HEK293 (cell line): ENCODE data around the gene ANKRD13D.

ENCODE experiments used
- CTCF ChIA-PET: fragments of 350-600 bp; formaldehyde crosslinking; extraction: SDS; loops from one replicate; lab custom pipeline; 2021; ENCODE audit warnings: antibody characterized with exemption; lab: Yijun Ruan, JAX
- POLR2A ChIA-PET: fragments of 300-600 bp; formaldehyde crosslinking; extraction: SDS; loops from one replicate; lab custom pipeline; 2020; ENCODE audit warnings: antibody characterized with exemption, inconsistent platforms; lab: Yijun Ruan, JAX
- H3K27ac ChIP-seq: fragments of 200-500 bp; sonication (Bioruptor generic); 2 replicates; pipeline ENCODE4 v1.5.1; 2014; ENCODE audit warnings: low read depth, low read length, control low read depth, inconsistent platforms; ENCODE audit errors: extremely low read depth
- H3K36me3 ChIP-seq, 2 experiments: fragments of 200-500 bp in 1 of 2; sonication (Bioruptor generic) in 1 of 2; 1 replicate in 1 of 2; 2 replicates in 1 of 2; pipeline ENCODE4 v1.5.1; 2014 to 2017; ENCODE audit warnings: inconsistent platforms in 2 of 2, low read length in 2 of 2; ENCODE audit not compliant: control insufficient read depth in 2 of 2, insufficient read depth in 1 of 2
- H3K4me1 ChIP-seq: fragments of 200-500 bp; sonication (Bioruptor generic); 2 replicates; pipeline ENCODE4 v1.5.1; 2014; ENCODE audit warnings: mild to moderate bottlenecking, low read length, inconsistent platforms; ENCODE audit not compliant: control insufficient read depth, insufficient read depth
- H3K4me3 ChIP-seq: 2 replicates; pipeline ENCODE4 v1.5.1; 2011; ENCODE audit warnings: low read depth, mild to moderate bottlenecking, control low read depth, low read length, moderate library complexity
- H3K9me3 ChIP-seq: fragments of 200-500 bp; sonication (Bioruptor generic); 2 replicates; pipeline ENCODE4 v1.5.1; 2014; ENCODE audit warnings: low read depth, low read length, inconsistent platforms; ENCODE audit not compliant: control insufficient read depth, insufficient read depth
- FEZF1 ChIP-seq: fragments of 450-650 bp; formaldehyde crosslinking; IDR thresholded peaks from 2 replicates; pipeline ENCODE4 v1.5.1; 2016; ENCODE audit warnings: missing biosample characterization, missing genetic modification characterization
- GFI1B ChIP-seq: fragments of 450-650 bp; formaldehyde crosslinking; IDR thresholded peaks from 2 replicates; pipeline ENCODE4 v1.5.1; 2016; ENCODE audit warnings: missing biosample characterization, missing genetic modification characterization
- GLIS2 ChIP-seq: fragments of 450-650 bp; formaldehyde crosslinking; IDR thresholded peaks from 2 replicates; pipeline ENCODE4 v1.5.1; 2016; ENCODE audit warnings: missing biosample characterization, missing genetic modification characterization
- HIC1 ChIP-seq: fragments of 450-650 bp; formaldehyde crosslinking; IDR thresholded peaks from 2 replicates; pipeline ENCODE4 v1.5.1; 2016; ENCODE audit warnings: missing biosample characterization, missing genetic modification characterization
- ZBTB48 ChIP-seq: fragments of 450-650 bp; formaldehyde crosslinking; IDR thresholded peaks from 2 replicates; pipeline ENCODE4 v1.5.1; 2016; ENCODE audit warnings: missing biosample characterization, missing genetic modification characterization
- ZNF146 ChIP-seq: fragments of 450-650 bp; formaldehyde crosslinking; IDR thresholded peaks from 2 replicates; pipeline ENCODE4 v1.5.1; 2016; ENCODE audit warnings: missing biosample characterization, missing genetic modification characterization
- ZNF155 ChIP-seq: fragments of 450-650 bp; formaldehyde crosslinking; IDR thresholded peaks from 2 replicates; pipeline ENCODE4 v1.5.1; 2016; ENCODE audit warnings: missing biosample characterization, missing genetic modification characterization
- ZNF23 ChIP-seq: fragments of 450-650 bp; formaldehyde crosslinking; IDR thresholded peaks from 2 replicates; pipeline ENCODE4 v1.5.1; 2016; ENCODE audit warnings: missing biosample characterization, missing genetic modification characterization, borderline replicate concordance
- ZNF26 ChIP-seq: fragments of 450-650 bp; formaldehyde crosslinking; IDR thresholded peaks from 2 replicates; pipeline ENCODE4 v1.5.1; 2016; ENCODE audit warnings: missing biosample characterization, missing genetic modification characterization
- ZNF292 ChIP-seq: fragments of 450-650 bp; formaldehyde crosslinking; IDR thresholded peaks from 2 replicates; pipeline ENCODE4 v1.5.1; 2016; ENCODE audit warnings: low read depth, missing biosample characterization, missing genetic modification characterization, borderline replicate concordance
- ZNF311 ChIP-seq: fragments of 450-650 bp; formaldehyde crosslinking; IDR thresholded peaks from 2 replicates; pipeline ENCODE4 v1.5.1; 2017; ENCODE audit warnings: missing biosample characterization, missing genetic modification characterization, borderline replicate concordance
- ZNF423 ChIP-seq: fragments of 450-650 bp; formaldehyde crosslinking; IDR thresholded peaks from 2 replicates; pipeline ENCODE4 v1.5.1; 2016; ENCODE audit warnings: missing biosample characterization, missing genetic modification characterization
- ZNF501 ChIP-seq: fragments of 450-650 bp; formaldehyde crosslinking; IDR thresholded peaks from 2 replicates; pipeline ENCODE4 v1.5.1; 2016; ENCODE audit warnings: missing biosample characterization, missing genetic modification characterization
- ZNF561 ChIP-seq: fragments of 450-650 bp; IDR thresholded peaks from 2 replicates; pipeline ENCODE4 v1.5.1; 2018; ENCODE audit warnings: missing biosample characterization, missing genetic modification characterization, borderline replicate concordance
- ZNF600 ChIP-seq: fragments of 450-650 bp; formaldehyde crosslinking; IDR thresholded peaks from 2 replicates; pipeline ENCODE4 v1.5.1; 2016; ENCODE audit warnings: missing biosample characterization, missing genetic modification characterization
- ZNF629 ChIP-seq: fragments of 450-650 bp; formaldehyde crosslinking; IDR thresholded peaks from 2 replicates; pipeline ENCODE4 v1.5.1; 2017; ENCODE audit warnings: missing biosample characterization, missing genetic modification characterization
- ZNF645 ChIP-seq: fragments of 450-650 bp; formaldehyde crosslinking; IDR thresholded peaks from 2 replicates; pipeline ENCODE4; 2016; ENCODE audit warnings: missing biosample characterization, missing genetic modification characterization
- ZNF704 ChIP-seq: fragments of 450-650 bp; formaldehyde crosslinking; IDR thresholded peaks from 2 replicates; pipeline ENCODE4 v1.5.1; 2016; ENCODE audit warnings: missing biosample characterization, missing genetic modification characterization

ANKRD13D gene

GRCh38 chr11:67289651-67290479 lies 762 bp downstream of the ANKRD13D start (continued):
- TF ChIP-seq ZNF629 (tag by site-specific recombination) (no peak), ZNF155 (tag by site-specific recombination) (no peak), ZNF23 (tag by site-specific recombination) (no peak), ZNF561 (tag by site-specific recombination) (no peak), GLIS2 (tag by site-specific recombination) (peak; percentile 68), FEZF1 (tag by site-specific recombination) (no peak), ZNF146 (tag by site-specific recombination) (no peak), ZNF292 (tag by site-specific recombination) (no peak), ZNF423 (no peak), ZNF501 (tag by site-specific recombination) (no peak), HIC1 (tag by site-specific recombination) (0 out of 2 replicates have a peak, but pooled peaks have one; percentile 11), ZNF645 (tag by site-specific recombination) (no peak), ZNF600 (tag by site-specific recombination) (peak; percentile 56; the same call in 1 of the 2 replicates), ZNF26 (tag by site-specific recombination) (no peak), ZBTB48 (tag by site-specific recombination) (no peak)

GRCh38 chr11:67290801-67291200 lies 1.7 kb downstream of the ANKRD13D start:
- no peaks in the 10 kb centered on the region for H3K4me1 ChIP-seq
- peaks cover 6 to 72% of the 10 kb centered on the region in 2 experiments; a peak in 2 of 3 replicates for H3K36me3 ChIP-seq
- TF ChIP-seq ZNF311 (tag by site-specific recombination) (no peak), ZNF704 (tag by site-specific recombination) (no peak), GFI1B (tag by site-specific recombination) (no peak)
- ChIA-PET POLR2A (no interaction called here), CTCF (no interaction called here)
- no peaks in the 10 kb centered on the region for H3K9me3 ChIP-seq
- H3K4me3 ChIP-seq: no peak overlapping the region
- no peak overlapping the region for H3K27ac ChIP-seq
